Large intestine (tissue), 3 donors: Measurements from ENCODE around the gene DMXL1. TPM values are rescaled to one million over a fixed set of nuclear protein-coding genes. Genes with fewer than 3 reads are reported as not detected.
"Not testable (repeated sequence)": the region's sequence is repeated elsewhere in the genome, so short reads cannot be mapped to it uniquely, and the experiment has no call there.

Experiments
- DNase-seq, 2 donors: peaks; one replicate each; pipeline versions ENCODE4 v3.0.0 to v3.0.0-alpha.2; 2013
- H3K27ac ChIP-seq: one replicate; pipeline ENCODE4 v1.5.1; 2013; ENCODE audit warnings: low read length
- H3K27me3 ChIP-seq: 2 replicates; pipeline ENCODE4 v1.6.1; 2013; ENCODE audit warnings: low read length; ENCODE audit not compliant: control insufficient read depth, insufficient read depth
- H3K36me3 ChIP-seq: 2 replicates; pipeline ENCODE4 v1.6.1; 2013; ENCODE audit warnings: low read length; ENCODE audit not compliant: control insufficient read depth, insufficient read depth
- H3K4me1 ChIP-seq: one replicate; pipeline ENCODE4 v1.6.1; 2013; ENCODE audit warnings: low read length; ENCODE audit not compliant: control insufficient read depth, insufficient read depth
- H3K4me3 ChIP-seq: one replicate; pipeline ENCODE4 v1.5.1; 2013; ENCODE audit warnings: low read length
- H3K9me3 ChIP-seq: one replicate; pipeline ENCODE4 v1.6.1; 2013; ENCODE audit warnings: mild to moderate bottlenecking, low read depth, low read length, moderate library complexity; ENCODE audit not compliant: control insufficient read depth
- WGBS: methylation state at CpG from one replicate; pipeline ENCODE4 v1.1.5; 2013; ENCODE audit warnings: low lambda C conversion rate; ENCODE audit not compliant: insufficient coverage; 5-methylcytosine and 5-hydroxymethylcytosine counted together
- polyA plus RNA-seq: library from polyadenylated mRNA; unstranded; fragments of 120-200 nt; gene quantifications from one replicate; pipeline ENCODE4 v1.2.1, GENCODE V29; 2013

Gene DMXL1
- polyA plus RNA-seq, 1 donor: 27.7 TPM

DNA sequence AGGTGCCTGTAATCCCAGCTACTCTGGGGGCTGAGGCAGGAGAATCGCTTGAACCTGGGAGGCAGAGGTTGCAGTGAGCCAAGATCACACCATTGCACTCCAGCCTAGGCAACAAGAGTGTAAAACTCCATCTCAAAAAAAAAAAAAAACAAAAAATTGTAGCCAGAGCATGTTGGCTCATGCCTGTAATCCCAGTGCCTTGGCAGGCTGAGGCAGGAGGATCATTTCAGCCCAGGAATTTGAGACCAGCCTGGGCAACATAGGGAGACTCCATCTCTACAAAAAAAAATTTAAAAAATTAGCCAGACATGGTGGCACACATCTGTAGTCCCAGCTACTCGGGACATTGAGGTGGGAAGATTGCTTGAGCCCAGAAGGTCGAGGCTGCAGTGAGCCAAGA, 168.9 kb downstream of the DMXL1 start:
- not testable (repeated sequence) for H3K27ac ChIP-seq, DNase-seq, H3K4me1 ChIP-seq, H3K4me3 ChIP-seq, H3K9me3 ChIP-seq, H3K27me3 ChIP-seq
- WGBS: 100% methylated on average over 1 of the region's 3 CpGs
- peaks cover 13% of the 10 kb centered on the region for H3K36me3 ChIP-seq

DNA sequence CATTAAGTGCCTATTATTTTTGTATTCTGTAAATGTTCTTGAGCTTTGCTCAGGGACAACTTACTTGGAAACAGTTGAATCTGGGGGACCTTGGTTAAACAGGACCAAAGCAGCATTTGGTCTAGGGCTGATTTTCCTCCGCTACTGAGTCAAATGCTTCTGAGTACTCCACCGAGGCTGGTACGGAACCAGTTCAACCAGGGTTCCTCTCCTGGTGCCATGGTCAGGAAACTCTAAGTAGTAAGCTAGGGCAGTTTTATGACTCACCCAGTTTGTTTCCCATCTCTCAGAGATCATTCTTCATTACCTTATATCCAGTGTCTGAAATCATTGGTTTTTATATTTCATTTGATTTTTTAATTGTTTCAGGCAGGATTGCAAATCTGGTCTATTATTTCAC, 173.0 kb downstream of the DMXL1 start:
- peaks cover 9% of the 10 kb centered on the region for H3K36me3 ChIP-seq
- WGBS: 83% methylated on average over 2 of the region's 3 CpGs
- no peaks in the 10 kb centered on the region for H3K9me3 ChIP-seq
- H3K27ac ChIP-seq: no peak overlapping the region
- no peak for DNase-seq
- no peak overlapping the region for H3K4me3 ChIP-seq
- no peaks in the 10 kb centered on the region for H3K4me1 ChIP-seq
- H3K27me3 ChIP-seq: no peaks in the 10 kb centered on the region

DNA sequence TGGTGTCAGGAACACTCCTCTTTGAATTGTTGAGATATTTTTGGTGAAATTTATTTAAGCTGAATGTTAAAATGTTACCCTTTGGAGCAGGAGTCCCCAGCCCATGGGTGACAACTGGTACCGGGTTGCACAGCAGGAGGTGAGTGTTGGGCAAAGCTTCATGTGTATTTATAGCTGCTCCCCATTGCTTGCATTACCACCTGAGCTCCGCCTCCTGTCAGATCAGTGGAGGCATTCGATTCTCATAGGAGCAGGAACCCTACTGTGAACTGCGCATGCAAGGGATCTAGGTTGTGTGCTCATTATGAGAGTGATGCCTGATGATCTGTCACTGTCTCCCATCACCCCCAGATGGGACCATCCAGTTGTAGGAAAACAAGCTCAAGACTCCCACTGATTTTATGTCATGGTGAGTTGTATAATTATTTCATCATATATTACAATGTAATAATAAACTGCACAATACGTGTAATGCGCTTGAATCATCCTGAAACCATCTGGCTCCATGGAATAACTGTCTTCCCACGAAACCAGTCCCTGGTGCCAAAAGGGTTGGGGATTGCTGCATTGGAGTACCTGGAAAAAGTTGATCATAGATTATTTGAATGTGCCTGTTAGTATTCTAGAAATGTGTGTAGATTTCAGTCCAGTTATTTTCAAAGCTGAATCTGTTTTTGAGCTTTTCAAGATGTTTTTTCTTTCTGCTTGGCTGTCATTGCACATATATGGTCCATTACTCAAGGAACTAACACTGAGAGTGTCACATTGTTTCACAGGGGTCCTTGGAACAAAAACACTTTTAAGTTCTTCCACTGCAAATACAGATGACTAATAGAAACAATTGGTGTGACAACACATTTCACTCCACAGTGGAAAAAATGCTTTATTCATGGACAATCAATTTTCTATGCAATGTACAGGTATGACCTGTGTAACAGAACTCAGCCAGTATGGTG, 180.3 kb downstream of the DMXL1 start:
- WGBS: no CpG with 5 or more reads among the region's 7 CpGs
- DNase-seq: no peak
- H3K27me3 ChIP-seq: no peaks in the 10 kb centered on the region

DNA sequence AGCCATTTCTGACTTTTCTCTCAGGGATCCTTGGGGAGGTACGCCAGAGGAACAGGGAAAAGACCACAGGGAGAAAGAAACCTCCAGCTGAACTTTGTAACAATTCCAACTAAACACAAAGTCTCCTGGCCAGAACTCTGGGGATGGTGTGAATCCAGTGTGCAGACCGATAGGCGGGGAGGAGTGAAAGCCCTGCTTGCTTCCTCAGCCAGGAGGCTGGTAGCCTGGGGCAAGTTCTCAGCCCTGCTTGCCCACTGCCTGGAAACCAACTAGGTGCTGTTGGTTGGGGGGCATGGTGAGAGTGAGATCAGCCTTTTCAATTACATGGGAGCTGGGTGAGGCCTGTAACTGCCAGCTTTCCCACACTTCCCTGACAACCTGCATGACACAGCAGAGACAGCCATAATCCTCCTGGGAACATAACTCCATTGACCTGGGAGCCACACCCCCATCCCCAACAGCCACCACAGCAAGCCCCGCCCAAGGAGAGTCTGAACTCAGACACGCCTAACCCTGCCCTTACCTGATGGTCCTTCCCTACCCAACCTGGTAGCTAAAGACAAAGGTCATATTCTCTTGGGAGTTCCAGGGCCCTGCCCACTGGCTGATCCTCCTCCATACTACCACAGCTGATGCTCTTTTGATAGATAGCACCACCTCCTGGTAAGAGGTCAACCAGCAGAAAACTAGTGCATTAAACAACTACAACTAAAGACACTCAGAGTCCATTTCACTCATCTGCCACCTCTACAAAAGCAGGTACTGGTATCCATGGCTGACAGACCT, 184.9 kb downstream of the DMXL1 start:
- DNase-seq: peak; percentile 45 to 80
- Histone ChIP-seq H3K4me1 (no peaks in the 10 kb centered on the region), H3K4me3 (no peak overlapping the region), H3K27me3 (no peaks in the 10 kb centered on the region), H3K27ac (no peak overlapping the region), H3K36me3 (no peaks in the 10 kb centered on the region), H3K9me3 (peaks cover 19% of the 10 kb centered on the region)
- WGBS: no CpG with 5 or more reads among the region's 5 CpGs

More for the DNA sequence above, 180.3 kb downstream of the DMXL1 start:
- Histone ChIP-seq H3K4me3 (no peak overlapping the region), H3K27ac (no peak overlapping the region), H3K4me1 (no peaks in the 10 kb centered on the region), H3K36me3 (no peaks in the 10 kb centered on the region), H3K9me3 (peaks cover 11% of the 10 kb centered on the region)

DNA sequence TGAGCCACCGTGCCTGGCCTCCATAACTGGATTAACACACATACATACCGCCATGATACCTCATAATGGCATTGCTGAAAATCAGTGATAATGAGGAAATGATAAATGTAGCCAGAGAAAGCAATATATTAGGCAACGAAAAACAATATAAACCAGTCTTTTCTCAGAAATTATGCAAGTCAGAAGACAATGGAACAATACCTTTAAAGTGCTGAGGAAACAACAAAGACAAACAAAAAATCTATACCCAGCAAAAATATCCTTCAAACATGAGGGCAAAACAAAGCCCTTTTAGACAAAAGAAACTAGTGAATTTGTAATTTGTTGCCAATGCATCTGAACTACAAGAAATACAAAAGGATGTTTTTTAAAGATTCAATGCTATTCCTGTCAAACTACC, 186.7 kb downstream of the DMXL1 start:
- DNase-seq: no peak
- Histone ChIP-seq H3K9me3 (peaks cover 19% of the 10 kb centered on the region), H3K27ac (no peak overlapping the region), H3K27me3 (no peaks in the 10 kb centered on the region), H3K36me3 (no peaks in the 10 kb centered on the region), H3K4me3 (no peak overlapping the region), H3K4me1 (no peaks in the 10 kb centered on the region)
- 100% methylated on average over 1 of the region's 3 CpGs for WGBS

DNA sequence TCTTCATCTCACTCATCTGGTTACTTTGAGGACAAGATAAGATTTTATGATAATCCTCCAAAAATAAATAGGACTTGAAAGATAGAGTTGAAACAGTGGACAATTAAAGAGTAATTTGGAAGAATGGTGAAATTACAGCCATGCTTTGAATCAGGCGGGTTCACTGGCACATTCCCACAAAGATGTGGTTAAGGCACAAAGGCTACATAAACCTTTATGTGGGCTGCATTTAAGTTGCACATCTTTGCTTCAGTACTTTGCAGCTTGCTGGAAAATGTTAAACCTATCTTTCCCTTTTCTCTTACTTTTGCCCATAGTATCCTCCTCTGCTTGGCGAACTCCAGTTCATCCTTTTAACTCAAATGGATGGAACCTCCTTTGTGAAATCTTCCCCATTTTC, 192.8 kb downstream of the DMXL1 start:
- no peak for DNase-seq
- no peaks in the 10 kb centered on the region for H3K36me3 ChIP-seq
- no peak overlapping the region for H3K27ac ChIP-seq
- H3K4me3 ChIP-seq: no peak overlapping the region
- 80% methylated on average over 1 of the region's 2 CpGs for WGBS
- no peaks in the 10 kb centered on the region for H3K9me3 ChIP-seq
- no peaks in the 10 kb centered on the region for H3K27me3 ChIP-seq
- peaks cover 3% of the 10 kb centered on the region for H3K4me1 ChIP-seq

DNA sequence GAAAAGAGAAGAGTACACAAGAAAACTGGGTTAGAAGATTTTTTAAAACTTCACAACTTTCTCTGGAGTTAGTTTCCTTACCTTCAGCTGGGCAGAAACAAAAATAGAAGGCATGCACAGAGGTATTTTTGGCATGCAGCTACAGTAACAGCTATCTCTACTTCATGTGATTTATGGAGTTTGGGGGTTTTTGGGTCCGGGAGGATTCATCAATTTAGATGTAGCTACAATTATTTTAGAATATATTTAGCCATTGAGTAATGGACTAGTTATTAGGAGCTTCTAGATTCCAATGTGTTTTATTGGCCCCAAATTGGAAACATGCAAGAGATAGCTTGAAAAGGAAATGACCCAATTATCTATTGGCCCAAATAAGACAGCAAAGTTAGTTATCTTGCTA, 193.3 kb downstream of the DMXL1 start:
- no CpG with 5 or more reads among the region's 1 CpG for WGBS
- DNase-seq: no peak
- H3K27me3 ChIP-seq: no peaks in the 10 kb centered on the region
- no peak overlapping the region for H3K27ac ChIP-seq
- no peak overlapping the region for H3K4me3 ChIP-seq
- H3K9me3 ChIP-seq: no peaks in the 10 kb centered on the region
- no peaks in the 10 kb centered on the region for H3K36me3 ChIP-seq
- peaks cover 3% of the 10 kb centered on the region for H3K4me1 ChIP-seq

DNA sequence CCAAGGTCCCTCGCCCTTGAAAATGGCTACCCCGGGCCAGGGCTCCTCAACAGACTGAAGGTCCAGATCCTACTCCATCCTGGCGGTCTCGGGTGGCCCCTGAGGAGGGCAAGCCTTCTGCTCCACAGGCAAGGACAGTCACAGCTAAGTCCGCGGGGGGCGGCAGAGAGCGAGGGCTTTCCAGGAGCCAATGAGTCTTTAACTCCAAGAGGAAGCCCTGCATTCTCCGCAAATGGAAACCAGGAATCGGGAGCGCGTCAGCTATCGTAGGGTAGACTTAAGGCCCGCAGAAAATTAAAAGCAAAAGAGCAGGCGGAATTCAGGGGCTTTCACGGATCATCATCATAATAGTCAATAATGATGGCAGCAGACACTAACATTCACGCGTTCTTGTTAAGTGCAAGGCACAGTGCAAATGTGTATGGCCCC, 197.1 kb downstream of the DMXL1 start:
- Histone ChIP-seq H3K27me3 (no peaks in the 10 kb centered on the region), H3K27ac (peak overlapping the region; percentile 92), H3K9me3 (no peaks in the 10 kb centered on the region), H3K4me3 (peak overlapping the region; percentile 78), H3K4me1 (peaks cover 3% of the 10 kb centered on the region), H3K36me3 (no peaks in the 10 kb centered on the region)
- DNase-seq: peak; percentile 89 to 94
- WGBS: 0% methylated on average over 2 of the region's 18 CpGs

DNA sequence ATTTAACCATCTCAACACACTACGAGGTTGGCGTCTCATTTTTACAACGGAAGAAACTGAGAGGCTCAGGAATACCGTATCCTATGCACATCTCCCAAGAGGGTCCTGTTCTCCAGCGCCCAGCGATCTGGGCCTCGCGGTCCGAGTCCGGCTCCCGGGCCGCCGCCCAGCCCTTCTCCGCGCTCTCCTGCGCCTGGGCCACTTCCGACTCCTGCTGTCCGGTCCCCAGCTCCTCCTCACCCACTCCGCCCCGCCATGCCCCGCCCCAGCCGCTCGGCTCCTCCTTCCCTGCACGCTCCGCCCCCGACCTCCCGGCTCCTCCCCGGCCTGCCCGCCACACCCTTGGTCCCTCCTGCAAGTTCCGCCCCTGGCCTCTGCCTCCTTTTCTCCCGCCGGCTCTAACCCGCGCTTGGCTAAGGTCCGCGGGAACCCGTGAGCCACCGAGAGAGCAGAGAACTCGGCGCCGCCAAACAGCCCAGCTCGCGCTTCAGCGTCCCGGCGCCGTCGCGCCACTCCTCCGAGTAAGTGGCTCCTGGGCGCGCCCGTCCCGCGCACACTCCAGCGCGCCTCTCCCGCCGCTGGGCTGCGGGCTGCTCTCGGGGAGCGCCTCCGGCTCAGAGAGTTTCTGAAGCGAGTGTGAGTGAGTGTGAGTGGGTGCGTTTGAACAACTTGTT, 197.6 kb downstream of the DMXL1 start:
- Histone ChIP-seq H3K9me3 (no peaks in the 10 kb centered on the region), H3K27ac (peak overlapping the region; percentile 92), H3K4me3 (peak overlapping the region; percentile 78), H3K36me3 (no peaks in the 10 kb centered on the region), H3K27me3 (no peaks in the 10 kb centered on the region), H3K4me1 (peaks cover 8% of the 10 kb centered on the region)
- DNase-seq: peak; percentile 93 to 97
- WGBS: no CpG with 5 or more reads among the region's 65 CpGs
